WTC11 (cell line): ENCODE data around the gene CENPS. TPM values are rescaled to one million over a fixed set of nuclear protein-coding genes. Genes with fewer than 3 reads are reported as not detected.
A peak's percentile ranks its signal among the peaks of the same experiment; 100 is the strongest.

Experiments
- ATAC-seq: fragments of 200-7000 bp; cut with Tn5 transposase; 2 replicates; pipeline ENCODE4 v1.10.0; 2021; ENCODE audit warnings: mild to moderate bottlenecking, moderate library complexity
- CTCF ChIA-PET: fragments of 300-600 bp; sonication (Branson Sonifier 250); formaldehyde crosslinking; loops from one replicate; lab custom pipeline; 2021; ENCODE audit warnings: antibody characterized with exemption; lab: Charles Lee
- POLR2A ChIA-PET: fragments of 350-600 bp; sonication (Branson Sonifier 250); formaldehyde crosslinking; loops from one replicate; lab custom pipeline; 2021; ENCODE audit warnings: antibody characterized with exemption; lab: Charles Lee
- DNase-seq: peaks from one replicate; pipeline ENCODE4 v3.0.0; 2021; ENCODE audit warnings: low spot score
- H3K27ac Mint-ChIP-seq: 2 replicates; pipeline ENCODE4 v1.8.0; 2021; ENCODE audit warnings: mixed read lengths
- H3K27me3 Mint-ChIP-seq: 2 replicates; pipeline ENCODE4 v1.8.0; 2021; ENCODE audit warnings: low read depth, mild to moderate bottlenecking, moderate library complexity, mixed read lengths
- H3K36me3 Mint-ChIP-seq: 2 replicates; pipeline ENCODE4 v1.8.0; 2021; ENCODE audit warnings: mixed read lengths
- H3K4me1 Mint-ChIP-seq: 2 replicates; pipeline ENCODE4 v1.8.0; 2022; ENCODE audit warnings: mixed read lengths
- H3K4me3 Mint-ChIP-seq: 2 replicates; pipeline ENCODE4 v1.8.0; 2021; ENCODE audit warnings: mild to moderate bottlenecking, moderate library complexity, mixed read lengths
- H3K9me3 Mint-ChIP-seq: 2 replicates; pipeline ENCODE4 v1.8.0; 2021; ENCODE audit warnings: mixed read lengths
- ATF2 ChIP-seq: sonication (generic); formaldehyde crosslinking; IDR thresholded peaks from 2 replicates; pipeline ENCODE4 v1.8.1; 2022; ENCODE audit warnings: low read depth, missing genetic modification reagents, borderline replicate concordance
- CTCF ChIP-seq: fragments of 200-600 bp; IDR thresholded peaks from 2 replicates; pipeline ENCODE4 v1.8.0; 2022; ENCODE audit warnings: antibody characterized with exemption
- ESRRA ChIP-seq: sonication (generic); formaldehyde crosslinking; IDR thresholded peaks from 2 replicates; pipeline ENCODE4 v1.8.1; 2022; ENCODE audit warnings: mild to moderate bottlenecking, missing genetic modification reagents, borderline replicate concordance
- FOXK1 ChIP-seq: sonication (generic); formaldehyde crosslinking; IDR thresholded peaks from 2 replicates; pipeline ENCODE4 v1.8.0; 2022; ENCODE audit warnings: mild to moderate bottlenecking, moderate library complexity, missing genetic modification reagents
- FOXP1 ChIP-seq: sonication (generic); formaldehyde crosslinking; IDR thresholded peaks from 2 replicates; pipeline ENCODE4 v1.8.0; 2022; ENCODE audit warnings: missing genetic modification reagents, mild to moderate bottlenecking, moderate library complexity, borderline replicate concordance
- FOXP4 ChIP-seq: sonication (generic); formaldehyde crosslinking; IDR thresholded peaks from 2 replicates; pipeline ENCODE4 v1.8.0; 2022; ENCODE audit warnings: mild to moderate bottlenecking, missing genetic modification reagents
- GTF2I ChIP-seq: fragments of 250-450 bp; sonication (Bioruptor Pico); conservative IDR thresholded peaks from 2 replicates; pipeline ENCODE4 v1.4.0; 2021; ENCODE audit warnings: mild to moderate bottlenecking
- KAT7 ChIP-seq: sonication (generic); formaldehyde crosslinking; IDR thresholded peaks from 2 replicates; pipeline ENCODE4 v1.8.1; 2023; ENCODE audit warnings: missing genetic modification reagents, mild to moderate bottlenecking, borderline replicate concordance
- MLX ChIP-seq: sonication (generic); formaldehyde crosslinking; IDR thresholded peaks from 2 replicates; pipeline ENCODE4 v1.8.1; 2023; ENCODE audit warnings: mild to moderate bottlenecking, missing genetic modification reagents, moderate library complexity
- MYBL2 ChIP-seq: sonication (generic); formaldehyde crosslinking; IDR thresholded peaks from 2 replicates; pipeline ENCODE4 v1.8.1; 2023; ENCODE audit warnings: mild to moderate bottlenecking, moderate library complexity, missing genetic modification reagents
- NR2C2 ChIP-seq: sonication (generic); formaldehyde crosslinking; IDR thresholded peaks from 2 replicates; pipeline ENCODE4 v1.8.0; 2022; ENCODE audit warnings: mild to moderate bottlenecking, missing genetic modification reagents
- PRRX2 ChIP-seq: fragments of 250-450 bp; sonication (Bioruptor Pico); IDR thresholded peaks from 2 replicates; pipeline ENCODE4 v1.8.0; 2021; ENCODE audit warnings: mild to moderate bottlenecking
- SOX15 ChIP-seq: fragments of 250-450 bp; sonication (Bioruptor Pico); IDR thresholded peaks from 2 replicates; pipeline ENCODE4 v1.9.0; 2021; ENCODE audit warnings: mild to moderate bottlenecking
- SP1 ChIP-seq: sonication (generic); formaldehyde crosslinking; conservative IDR thresholded peaks from 2 replicates; pipeline ENCODE4 v1.8.1; 2022; ENCODE audit warnings: missing genetic modification reagents
- ZBTB43 ChIP-seq: sonication (generic); formaldehyde crosslinking; IDR thresholded peaks from 2 replicates; pipeline ENCODE4 v1.8.1; 2023; ENCODE audit warnings: mild to moderate bottlenecking, missing genetic modification reagents
- ZNF121 ChIP-seq: sonication (generic); formaldehyde crosslinking; IDR thresholded peaks from 2 replicates; pipeline ENCODE4 v1.8.0; 2023; ENCODE audit warnings: missing genetic modification reagents
- ZNF138 ChIP-seq: sonication (generic); formaldehyde crosslinking; conservative IDR thresholded peaks from 2 replicates; pipeline ENCODE4 v1.8.1; 2022; ENCODE audit warnings: mild to moderate bottlenecking, moderate library complexity, missing genetic modification reagents
- ZNF219 ChIP-seq: sonication (generic); formaldehyde crosslinking; IDR thresholded peaks from 2 replicates; pipeline ENCODE4 v1.8.0; 2023; ENCODE audit warnings: missing genetic modification reagents, mild to moderate bottlenecking, borderline replicate concordance
- ZNF232 ChIP-seq: sonication (generic); formaldehyde crosslinking; IDR thresholded peaks from 2 replicates; pipeline ENCODE4 v1.8.0; 2022; ENCODE audit warnings: mild to moderate bottlenecking, missing genetic modification reagents
- ZNF416 ChIP-seq: fragments of 250-450 bp; sonication (Bioruptor Pico); IDR thresholded peaks from 2 replicates; pipeline ENCODE4 v1.9.0; 2021; ENCODE audit warnings: mild to moderate bottlenecking, inconsistent platforms
- ZNF423 ChIP-seq: fragments of 250-450 bp; sonication (Bioruptor Pico); IDR thresholded peaks from 2 replicates; pipeline ENCODE4 v2.1.2; 2022; ENCODE audit warnings: mild to moderate bottlenecking, moderate library complexity
- total RNA-seq: library from RNA; stranded (reverse); gene quantifications from 3 replicates; pipeline ENCODE4 v1.2.3, GENCODE V29; 2021
- TF ChIP-seq, protein P1 (sequence below): sonication (generic); formaldehyde crosslinking; IDR thresholded peaks from 2 replicates; pipeline ENCODE4 v1.8.1; 2022; ENCODE audit warnings: mild to moderate bottlenecking, moderate library complexity, missing genetic modification reagents
- TF ChIP-seq, protein P2 (sequence below): sonication (generic); formaldehyde crosslinking; IDR thresholded peaks from 2 replicates; pipeline ENCODE4 v1.8.1; 2023; ENCODE audit warnings: mild to moderate bottlenecking, missing genetic modification reagents, moderate library complexity
- TF ChIP-seq, protein P3 (sequence below): sonication (generic); formaldehyde crosslinking; IDR thresholded peaks from 2 replicates; pipeline ENCODE4 v1.8.1; 2023; ENCODE audit warnings: mild to moderate bottlenecking, moderate library complexity, missing genetic modification reagents

The CENPS gene
- total RNA-seq, 1 experiment from 2014 or later = 13.8 TPM

DNA sequence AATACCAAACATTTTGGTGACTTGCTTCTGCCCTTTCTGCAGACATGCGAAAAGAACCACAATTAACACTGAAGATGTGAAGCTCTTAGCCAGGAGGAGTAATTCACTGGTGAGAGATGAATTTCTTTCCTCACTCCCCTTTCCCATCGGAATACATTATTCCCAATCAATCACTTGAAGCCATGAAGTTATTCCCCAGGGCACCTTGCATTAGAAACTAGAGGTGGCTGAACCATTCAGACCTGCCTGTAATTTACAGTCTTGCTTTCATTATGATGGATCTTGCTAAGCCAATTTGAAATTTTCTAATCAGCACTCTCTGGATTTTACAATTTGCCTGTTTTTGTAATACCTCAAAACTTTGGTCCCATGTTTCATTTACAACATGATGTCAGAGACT lies 10.1 kb downstream of the CENPS start:
- CTCF ChIA-PET = interaction anchor here (2.5 kb wide), 1 partner anchor 10 kb away, joined by 7 read pairs; the partner anchor contains the start of gene CENPS
- no peaks in the 10 kb centered on the region for H3K9me3 Mint-ChIP-seq
- DNase-seq (no peak), ATAC-seq (no peak)
- TF ChIP-seq SP1 (no peak), GTF2I (no peak), MYBL2 (CRISPR knock-in tag) (no peak), ZNF232 (CRISPR knock-in tag) (no peak)
- no peak overlapping the region for H3K4me3 Mint-ChIP-seq
- H3K27me3 Mint-ChIP-seq = no peaks in the 10 kb centered on the region
- H3K27ac Mint-ChIP-seq = no peak overlapping the region
- POLR2A ChIA-PET = no interaction called here
- peaks cover 3% of the 10 kb centered on the region; the same call in 1 of the 2 replicates for H3K36me3 Mint-ChIP-seq
- H3K4me1 Mint-ChIP-seq = no peaks in the 10 kb centered on the region

- H3K27me3 Mint-ChIP-seq = no peaks in the 10 kb centered on the region
- CTCF ChIA-PET = interaction anchor here (2.5 kb wide), 1 partner anchor 11 kb away, joined by 7 read pairs; the partner anchor contains the start of gene CENPS
- no peaks in the 10 kb centered on the region for H3K4me1 Mint-ChIP-seq
- no peak overlapping the region for H3K4me3 Mint-ChIP-seq
- DNase-seq = no peak
- no peak for ATAC-seq
- H3K9me3 Mint-ChIP-seq = no peaks in the 10 kb centered on the region
- TF ChIP-seq KAT7 (CRISPR knock-in tag) (no peak), ZNF416 (CRISPR knock-in tag) (no peak), NR2C2 (no peak), ZNF219 (no peak), ESRRA (no peak), MLX (no peak), ZNF121 (CRISPR knock-in tag) (no peak), CTCF (no peak), SOX15 (no peak), FOXP1 (CRISPR knock-in tag) (no peak), ZNF138 (no peak), FOXK1 (no peak), PRRX2 (CRISPR knock-in tag) (no peak), ZBTB43 (CRISPR knock-in tag) (no peak), FOXP4 (no peak), ZNF423 (CRISPR knock-in tag) (no peak), ATF2 (CRISPR knock-in tag) (no peak)
- TF ChIP-seq, protein P1, sequence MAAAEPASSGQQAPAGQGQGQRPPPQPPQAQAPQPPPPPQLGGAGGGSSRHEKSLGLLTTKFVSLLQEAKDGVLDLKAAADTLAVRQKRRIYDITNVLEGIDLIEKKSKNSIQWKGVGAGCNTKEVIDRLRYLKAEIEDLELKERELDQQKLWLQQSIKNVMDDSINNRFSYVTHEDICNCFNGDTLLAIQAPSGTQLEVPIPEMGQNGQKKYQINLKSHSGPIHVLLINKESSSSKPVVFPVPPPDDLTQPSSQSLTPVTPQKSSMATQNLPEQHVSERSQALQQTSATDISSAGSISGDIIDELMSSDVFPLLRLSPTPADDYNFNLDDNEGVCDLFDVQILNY = no peak
- TF ChIP-seq, protein P2, sequence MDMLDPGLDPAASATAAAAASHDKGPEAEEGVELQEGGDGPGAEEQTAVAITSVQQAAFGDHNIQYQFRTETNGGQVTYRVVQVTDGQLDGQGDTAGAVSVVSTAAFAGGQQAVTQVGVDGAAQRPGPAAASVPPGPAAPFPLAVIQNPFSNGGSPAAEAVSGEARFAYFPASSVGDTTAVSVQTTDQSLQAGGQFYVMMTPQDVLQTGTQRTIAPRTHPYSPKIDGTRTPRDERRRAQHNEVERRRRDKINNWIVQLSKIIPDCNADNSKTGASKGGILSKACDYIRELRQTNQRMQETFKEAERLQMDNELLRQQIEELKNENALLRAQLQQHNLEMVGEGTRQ (CRISPR knock-in tag) = no peak
- TF ChIP-seq, protein P3, sequence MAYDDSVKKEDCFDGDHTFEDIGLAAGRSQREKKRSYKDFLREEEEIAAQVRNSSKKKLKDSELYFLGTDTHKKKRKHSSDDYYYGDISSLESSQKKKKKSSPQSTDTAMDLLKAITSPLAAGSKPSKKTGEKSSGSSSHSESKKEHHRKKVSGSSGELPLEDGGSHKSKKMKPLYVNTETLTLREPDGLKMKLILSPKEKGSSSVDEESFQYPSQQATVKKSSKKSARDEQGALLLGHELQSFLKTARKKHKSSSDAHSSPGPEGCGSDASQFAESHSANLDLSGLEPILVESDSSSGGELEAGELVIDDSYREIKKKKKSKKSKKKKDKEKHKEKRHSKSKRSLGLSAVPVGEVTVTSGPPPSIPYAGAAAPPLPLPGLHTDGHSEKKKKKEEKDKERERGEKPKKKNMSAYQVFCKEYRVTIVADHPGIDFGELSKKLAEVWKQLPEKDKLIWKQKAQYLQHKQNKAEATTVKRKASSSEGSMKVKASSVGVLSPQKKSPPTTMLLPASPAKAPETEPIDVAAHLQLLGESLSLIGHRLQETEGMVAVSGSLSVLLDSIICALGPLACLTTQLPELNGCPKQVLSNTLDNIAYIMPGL (CRISPR knock-in tag) = no peak
- TF ChIP-seq, all 79 proteins: peak for 0
- 0 out of 2 replicates have a peak overlapping the region, but pooled peaks have one; percentile 63 for H3K27ac Mint-ChIP-seq
- POLR2A ChIA-PET = no interaction called here
- peaks cover 3% of the 10 kb centered on the region; the same call in 1 of the 2 replicates for H3K36me3 Mint-ChIP-seq
Measured at GRCh38 chr1:10440794-10441193, 10.6 kb downstream of the CENPS start.
